GM12878 (cell line): ENCODE results near the gene CADPS. TPM values are rescaled to one million over a fixed set of nuclear protein-coding genes. Genes with fewer than 3 reads are reported as not detected.

Experiments
- ATAC-seq: fragments of 200-7000 bp; cut with Tn5 transposase; 3 replicates; pipeline ENCODE4 v1.9.1; 2020; ENCODE audit warnings: mild to moderate bottlenecking, moderate library complexity
- BruUV-seq: library from RNA; stranded (reverse); fragments of 400-500 nt; replicated peaks from 2 replicates; lab custom pipeline; 2021; lab: Mats Ljungman, UMichigan
- CTCF ChIA-PET: fragments of 300-600 bp; sonication (Branson Sonifier 250); formaldehyde crosslinking; extraction: SDS; loops from one replicate; lab custom pipeline; 2021; ENCODE audit warnings: inconsistent platforms; lab: Yijun Ruan, JAX
- POLR2A ChIA-PET: fragments of 350-600 bp; formaldehyde crosslinking; extraction: SDS; loops from one replicate; lab custom pipeline; 2021; ENCODE audit warnings: inconsistent platforms; lab: Charles Lee
- RAD21 ChIA-PET: fragments of 300-600 bp; sonication (Branson Sonifier 250); formaldehyde crosslinking; loops from one replicate; lab custom pipeline; 2023; ENCODE audit warnings: antibody characterized with exemption; ENCODE audit not compliant: unreplicated experiment; lab: Charles Lee
- SMC1A ChIA-PET: fragments of 300-600 bp; sonication (Branson Sonifier 250); formaldehyde crosslinking; loops from one replicate; lab custom pipeline; 2023; ENCODE audit not compliant: unreplicated experiment, uncharacterized antibody; lab: Charles Lee
- DNase-seq: peaks from one replicate; pipeline ENCODE4 v3.0.0-alpha.2; 2011; ENCODE audit warnings: low read depth, low spot score
- FAIRE-seq: peaks from 3 replicates; lab custom pipeline; 2011; peaks lifted over from hg19 to GRCh38; lab: Jason Lieb, UNC
- H2AFZ ChIP-seq: 2 replicates; pipeline ENCODE4 v1.6.0; 2011; ENCODE audit warnings: low read depth, low read length, control low read depth; ENCODE audit not compliant: control insufficient read depth
- H3K27ac ChIP-seq: 2 replicates; pipeline ENCODE4 v1.5.1; 2011; ENCODE audit warnings: control low read depth; ENCODE audit not compliant: control insufficient read depth, insufficient read depth
- H3K27me3 ChIP-seq, 2 experiments: replicated peaks in 1 of 2; 2 replicates each; pipeline versions ENCODE4 v1.6.0 to v1.6.1; 2011; ENCODE audit warnings: low read length in 1 of 2; ENCODE audit not compliant: control insufficient read depth in 2 of 2, insufficient read depth in 2 of 2
- H3K36me3 ChIP-seq, 2 experiments: 2 replicates each; pipeline ENCODE4 v1.5.1; 2011; ENCODE audit warnings: low read length in 1 of 2; ENCODE audit not compliant: control insufficient read depth in 2 of 2, insufficient read depth in 2 of 2
- H3K4me1 ChIP-seq: 2 replicates; pipeline ENCODE4 v1.6.1; 2011; ENCODE audit warnings: mild to moderate bottlenecking, low read length, moderate library complexity, mixed read lengths; ENCODE audit not compliant: control insufficient read depth, insufficient read depth
- H3K4me2 ChIP-seq: 2 replicates; pipeline ENCODE4 v1.6.0; 2011; ENCODE audit warnings: control low read depth; ENCODE audit not compliant: control insufficient read depth, insufficient read depth
- H3K4me3 ChIP-seq: fragments of 200-600 bp; sonication (generic); 2 replicates; pipeline ENCODE4 v1.5.1; 2016
- H3K79me2 ChIP-seq: 2 replicates; pipeline ENCODE4 v1.6.0; 2011; ENCODE audit warnings: low read length; ENCODE audit not compliant: control insufficient read depth, insufficient read depth
- H3K9ac ChIP-seq: 2 replicates; pipeline ENCODE4 v1.8.0; 2011; ENCODE audit warnings: low read length, control low read depth, mixed read lengths; ENCODE audit not compliant: control insufficient read depth, insufficient read depth
- H3K9me3 ChIP-seq: replicated peaks from 3 replicates; pipeline ENCODE4 v1.5.1; 2011; ENCODE audit warnings: mild to moderate bottlenecking, low read length; ENCODE audit not compliant: control insufficient read depth, insufficient read depth
- H4K20me1 ChIP-seq: 2 replicates; pipeline ENCODE4 v1.6.0; 2011; ENCODE audit not compliant: control insufficient read depth, insufficient read depth
- ATF3 ChIP-seq: IDR thresholded peaks from 2 replicates; pipeline ENCODE4 v1.6.1; 2011; ENCODE audit warnings: low read depth, mild to moderate bottlenecking, low read length, moderate library complexity, borderline replicate concordance; ENCODE audit errors: extremely low read depth
- CEBPB ChIP-seq, 2 experiments: fragments of 150-350 bp in 1 of 2; IDR thresholded peaks; 2 replicates each; pipeline ENCODE4 v1.6.1; 2012 to 2014; ENCODE audit warnings: low read depth in 2 of 2, low read length in 2 of 2, borderline replicate concordance in 1 of 2, inconsistent platforms in 1 of 2
- KDM1A ChIP-seq: fragments of 200-600 bp; sonication (generic); IDR thresholded peaks from 2 replicates; pipeline ENCODE4 v1.6.1; 2016; ENCODE audit warnings: borderline replicate concordance
- NR2C1 ChIP-seq: fragments of 450-650 bp; IDR thresholded peaks from 2 replicates; pipeline ENCODE4 v1.6.1; 2017; ENCODE audit warnings: antibody characterized with exemption, mild to moderate bottlenecking, moderate library complexity
- NRF1 ChIP-seq: conservative IDR thresholded peaks from 2 replicates; pipeline ENCODE4 v1.6.1; 2011; ENCODE audit warnings: mild to moderate bottlenecking, low read depth, low read length, improper control_type of control experiment
- PML ChIP-seq: IDR thresholded peaks from 2 replicates; pipeline ENCODE4 v1.6.1; 2012; ENCODE audit warnings: low read length, inconsistent platforms
- SIN3A ChIP-seq: IDR thresholded peaks from 2 replicates; pipeline ENCODE4 v1.6.1; 2012; ENCODE audit warnings: low read depth, low read length, improper control_type of control experiment
- SMAD1 ChIP-seq: fragments of 450-650 bp; IDR thresholded peaks from 2 replicates; pipeline ENCODE4 v1.6.1; 2018; ENCODE audit warnings: mild to moderate bottlenecking, low read depth; ENCODE audit not compliant: partially characterized antibody
- STAT3 ChIP-seq: IDR thresholded peaks from 2 replicates; pipeline ENCODE4 v1.6.1; 2011; ENCODE audit warnings: low read depth, low read length, improper control_type of control experiment
- USF2 ChIP-seq: IDR thresholded peaks from 2 replicates; pipeline ENCODE4 v1.6.1; 2011; ENCODE audit warnings: low read depth, low read length, improper control_type of control experiment, borderline replicate concordance
- ZNF592 ChIP-seq: fragments of 450-650 bp; IDR thresholded peaks from 2 replicates; pipeline ENCODE4 v1.6.1; 2017; ENCODE audit warnings: mild to moderate bottlenecking, moderate library complexity
- WGBS: methylation state at CpG from one replicate; pipeline ENCODE4 v1.1.6; 2016; ENCODE audit warnings: low lambda C conversion rate; ENCODE audit not compliant: insufficient replicate concordance, insufficient coverage; ENCODE audit errors: missing lambda C conversion rate; 5-methylcytosine and 5-hydroxymethylcytosine counted together
- in situ Hi-C: fragments of 300-500 bp; cut with MboI; formaldehyde crosslinking; loops from 9 replicates; pipeline ENCODE4 v1.14.3; 2018; ENCODE audit warnings: mixed read lengths
- intact Hi-C: fragments of 100-400 bp; cut with micrococcal nuclease; formaldehyde crosslinking; loops from one replicate; pipeline ENCODE4 v1.14.2; 2022; ENCODE audit not compliant: unreplicated experiment
- polyA plus RNA-seq, 11 experiments: library from polyadenylated mRNA; depleted of rRNA in 4 of 11; unstranded in 6 of 11; stranded (reverse) in 5 of 11; fragments of >200 nt; fragmentation: Nextera tagmentation in 4 of 11; fragmentation: Illumina TruSeq in 1 of 11; extraction: Ambion mirVana in 4 of 11; extraction: Trizol in 1 of 11; gene quantifications; 1 replicate in 1 of 11; 2 replicates in 10 of 11; pipeline versions ENCODE4 v1.2.1 to v1.2.3, GENCODE V29; 2011 to 2016; ENCODE audit warnings: inconsistent platforms in 2 of 11, missing spikeins in 2 of 11, low read depth in 1 of 11
- total RNA-seq, 4 experiments: library from RNA; depleted of rRNA in 3 of 4; stranded (reverse); fragments of >200 nt in 3 of 4; fragmentation: Illumina TruSeq in 1 of 4; extraction: Trizol in 1 of 4; gene quantifications; 2 replicates each; pipeline versions ENCODE4 v1.2.1 to v1.2.3, GENCODE V29; 2013 to 2021

CADPS gene
- total and polyA plus RNA-seq, 10 of the 15 experiments (the other 5 are each of a cell fraction or from before 2014, with no cell fraction given) = 0.20 TPM; not detected in 9

- no peak overlapping the region for H3K27ac ChIP-seq
- no peak overlapping the region for H2AFZ ChIP-seq
- ATAC-seq = no peak
- intact Hi-C loops = no loop called here
- no peak for FAIRE-seq
- H3K27me3 ChIP-seq = no peaks in the 10 kb centered on the region; a peak in 1 of 4 replicates
- 0% methylated on average over 2 of the region's 2 CpGs for WGBS
- no peaks in the 10 kb centered on the region for H4K20me1 ChIP-seq
- SMC1A ChIA-PET = no interaction called here
- RAD21 ChIA-PET = no interaction called here
- POLR2A ChIA-PET = no interaction called here
- DNase-seq = no peak
- H3K9me3 ChIP-seq = no peaks in the 10 kb centered on the region
- no peaks in the 10 kb centered on the region for H3K4me1 ChIP-seq
- TF ChIP-seq ATF3 (no peak), NR2C1 (no peak), USF2 (no peak), SIN3A (no peak), PML (no peak), STAT3 (no peak), ZNF592 (no peak), SMAD1 (no peak), NRF1 (no peak), KDM1A (no peak), CEBPB (IDR thresholded peaks at IDR 0.05; ENCODE audit: borderline replicate concordance in 1 of 2, low read depth in 2 of 2, low read length in 2 of 2) (no peak)
- TF ChIP-seq, all 136 proteins: peak for 0
- Histone ChIP-seq H3K4me2 (no peak overlapping the region), H3K36me3 (no peaks in the 10 kb centered on the region), H3K79me2 (no peaks in the 10 kb centered on the region), H3K4me3 (no peak overlapping the region), H3K9ac (no peak overlapping the region)
- in situ Hi-C loops = no loop called here
- CTCF ChIA-PET = no interaction called here
- BruUV-seq = no TSS peak
Measured at GRCh38 chr3:62885136-62885535, 9.9 kb upstream of the CADPS start.
